ENCODE results near the gene DSCAML1. TPM values are rescaled to one million over a fixed set of nuclear protein-coding genes. Genes with fewer than 3 reads are reported as not detected.
A peak's percentile ranks its signal among the peaks of the same experiment; 100 is the strongest.

Gene DSCAML1
- polyA plus RNA-seq, 1 donor = 0.63 TPM

DNA sequence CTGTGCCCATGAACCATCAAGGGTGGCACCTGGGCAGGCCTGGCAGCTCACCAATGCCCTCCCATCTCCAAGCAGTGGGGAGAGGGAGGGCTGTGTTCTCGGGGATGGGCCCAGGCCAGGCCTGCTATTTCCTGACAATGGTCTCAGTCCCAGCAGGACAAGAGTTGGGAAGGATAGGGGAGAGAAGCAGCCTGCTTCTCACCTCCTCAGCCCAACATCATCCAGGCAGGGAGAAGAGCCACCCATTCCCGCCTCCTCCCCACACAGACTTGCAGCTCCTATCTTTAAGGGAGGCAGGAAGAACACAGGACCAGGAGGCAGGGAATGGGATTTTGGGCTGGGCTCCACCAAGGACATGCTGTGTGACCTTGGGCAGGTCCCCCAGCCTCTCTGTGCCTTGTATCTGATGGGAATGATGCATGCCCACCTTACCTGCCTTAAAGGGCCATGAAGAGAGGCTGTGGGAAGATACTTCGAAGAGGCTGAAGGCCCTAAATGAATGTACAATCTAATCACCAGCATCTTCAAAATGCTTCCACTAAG is 108.7 kb downstream of the DSCAML1 start:
- no peak for DNase-seq

DNA sequence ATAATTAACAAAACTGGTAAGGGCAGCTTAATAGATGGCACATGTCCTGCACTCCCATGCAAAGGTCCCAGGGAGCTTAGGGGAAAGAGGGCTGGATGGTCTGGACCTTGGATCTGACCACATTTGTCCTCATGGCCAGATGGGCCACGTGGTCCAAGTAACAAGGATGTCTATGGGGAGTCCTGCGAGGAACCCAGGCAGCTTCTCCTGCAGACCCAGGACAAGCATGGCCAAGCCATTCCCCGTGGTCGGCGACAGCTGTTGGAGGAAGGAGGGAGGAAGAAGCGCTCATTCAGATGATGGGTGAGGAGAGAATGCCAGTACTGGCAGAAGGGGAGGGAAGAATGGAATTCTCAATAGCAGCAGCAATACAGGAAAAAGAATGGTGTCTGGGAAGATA is 109.2 kb downstream of the DSCAML1 start:
- no peak for DNase-seq

DNA sequence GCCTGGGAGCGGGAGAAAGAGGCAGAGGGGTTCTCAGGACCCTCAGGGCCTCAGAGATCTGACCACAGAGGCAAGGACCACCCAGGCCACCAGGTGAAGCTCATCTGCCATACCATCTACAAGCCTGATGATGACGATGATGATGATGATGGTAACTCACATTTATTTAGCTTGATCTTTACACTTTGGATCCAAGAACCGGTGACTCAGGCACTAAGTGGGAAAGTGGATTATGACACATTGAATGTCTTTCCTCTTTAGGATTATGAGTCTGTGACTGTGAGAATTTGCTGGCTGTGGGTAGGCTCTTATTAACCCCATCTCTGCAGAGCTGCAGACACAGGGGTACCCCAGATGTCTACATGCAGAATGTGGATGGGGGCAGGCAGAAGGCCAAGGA is 110.3 kb downstream of the DSCAML1 start:
- no peak for DNase-seq

DNA sequence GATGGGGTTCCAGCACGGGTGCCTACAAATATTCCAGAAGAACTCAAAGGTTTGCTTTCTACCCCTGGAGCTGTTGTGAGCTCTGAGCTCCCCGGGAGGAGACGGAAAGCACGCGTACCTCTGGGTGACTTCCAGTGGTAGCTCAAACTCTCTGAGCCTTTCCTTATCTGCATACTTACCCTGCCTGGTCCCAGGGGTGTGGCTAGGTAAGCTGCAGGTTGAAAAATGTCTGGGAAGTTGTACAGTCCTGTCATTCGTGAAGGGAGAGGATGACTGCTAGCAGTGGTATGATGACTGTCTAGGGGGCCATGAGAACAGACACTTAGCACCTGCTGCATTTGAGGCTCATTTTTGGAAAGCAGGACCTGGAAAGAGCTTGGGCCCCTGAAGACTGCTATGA is 111.5 kb downstream of the DSCAML1 start:
- no peak for DNase-seq

DNA sequence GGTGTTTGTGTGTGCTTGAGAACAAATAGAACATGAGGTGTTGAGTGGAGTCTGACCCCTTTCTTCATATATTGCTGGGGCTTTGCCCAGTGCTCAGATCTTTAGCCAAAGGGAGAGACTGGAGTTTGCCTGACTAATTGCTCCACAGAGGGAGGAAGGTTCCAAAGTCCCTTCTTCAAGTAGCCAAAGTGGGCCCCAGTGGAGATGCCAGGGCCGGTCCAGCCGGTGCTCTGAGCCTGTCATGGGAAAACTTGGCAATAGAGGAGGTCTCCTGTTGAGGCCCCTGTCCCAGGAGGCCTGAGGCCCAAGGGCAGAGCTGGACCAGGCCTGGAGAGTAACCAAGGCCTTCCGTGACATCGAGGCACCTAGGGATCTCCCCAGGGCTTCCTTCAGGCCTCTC is 112.3 kb downstream of the DSCAML1 start:
- DNase-seq = no peak

DNA sequence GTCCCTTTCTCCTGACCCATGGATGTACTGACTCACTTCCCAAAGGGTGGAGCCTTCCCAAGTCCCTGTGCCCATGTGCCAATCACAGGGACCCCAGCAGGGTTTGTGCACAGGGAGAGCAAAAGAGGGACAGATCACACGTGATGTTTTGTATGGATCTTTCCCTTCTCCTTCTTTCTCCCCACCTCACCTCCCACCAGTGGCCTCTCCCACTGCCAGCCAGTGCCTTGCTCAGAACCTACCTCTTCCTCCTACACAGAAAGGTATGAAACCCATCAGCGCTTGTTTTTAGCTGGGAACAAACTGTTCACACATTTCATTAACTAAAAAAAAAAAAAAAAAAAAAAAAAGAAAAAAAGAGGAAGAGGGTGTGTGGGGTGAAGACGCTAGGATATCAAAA is 112.9 kb downstream of the DSCAML1 start:
- DNase-seq = no peak

DNA sequence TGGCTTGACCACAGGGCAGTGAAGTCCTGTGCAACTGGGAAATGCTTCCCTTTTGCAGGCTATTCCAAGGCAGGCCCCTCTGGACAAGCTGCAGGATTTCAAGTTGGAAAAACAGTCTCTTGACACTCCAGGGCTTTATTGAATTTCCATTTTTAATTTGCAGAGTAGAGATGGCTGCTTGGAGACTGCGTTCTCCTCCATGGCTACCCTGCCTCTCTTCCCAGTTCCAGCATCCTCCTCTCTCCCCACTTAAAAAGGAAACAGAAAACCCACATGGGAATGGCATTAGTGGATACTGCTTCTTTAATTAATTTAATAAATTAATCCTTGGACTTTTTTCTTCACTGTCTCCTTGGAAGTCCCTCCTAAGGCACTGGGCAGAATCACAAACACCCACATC is 115.6 kb downstream of the DSCAML1 start:
- no peak for DNase-seq

DNA sequence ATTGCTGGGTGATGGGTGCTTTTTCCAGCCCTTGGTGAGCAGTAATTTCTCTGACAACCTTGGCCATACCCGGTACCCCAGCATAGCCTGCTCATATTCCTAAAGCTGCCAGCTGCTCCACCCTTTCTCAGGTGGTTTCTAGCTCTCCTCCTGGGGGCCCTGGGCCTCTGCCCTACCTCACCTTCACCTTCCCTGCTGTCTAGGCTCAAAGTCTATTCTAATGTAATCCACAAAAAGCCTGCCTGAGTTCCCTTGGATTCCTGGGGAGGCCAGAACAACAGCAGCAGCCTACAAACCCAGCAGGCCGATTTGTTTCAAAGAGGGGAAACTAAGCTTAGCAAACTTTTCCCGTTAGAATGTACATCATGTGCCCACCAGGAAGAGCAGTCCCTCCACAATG is 117.6 kb downstream of the DSCAML1 start:
- DNase-seq = no peak

DNA sequence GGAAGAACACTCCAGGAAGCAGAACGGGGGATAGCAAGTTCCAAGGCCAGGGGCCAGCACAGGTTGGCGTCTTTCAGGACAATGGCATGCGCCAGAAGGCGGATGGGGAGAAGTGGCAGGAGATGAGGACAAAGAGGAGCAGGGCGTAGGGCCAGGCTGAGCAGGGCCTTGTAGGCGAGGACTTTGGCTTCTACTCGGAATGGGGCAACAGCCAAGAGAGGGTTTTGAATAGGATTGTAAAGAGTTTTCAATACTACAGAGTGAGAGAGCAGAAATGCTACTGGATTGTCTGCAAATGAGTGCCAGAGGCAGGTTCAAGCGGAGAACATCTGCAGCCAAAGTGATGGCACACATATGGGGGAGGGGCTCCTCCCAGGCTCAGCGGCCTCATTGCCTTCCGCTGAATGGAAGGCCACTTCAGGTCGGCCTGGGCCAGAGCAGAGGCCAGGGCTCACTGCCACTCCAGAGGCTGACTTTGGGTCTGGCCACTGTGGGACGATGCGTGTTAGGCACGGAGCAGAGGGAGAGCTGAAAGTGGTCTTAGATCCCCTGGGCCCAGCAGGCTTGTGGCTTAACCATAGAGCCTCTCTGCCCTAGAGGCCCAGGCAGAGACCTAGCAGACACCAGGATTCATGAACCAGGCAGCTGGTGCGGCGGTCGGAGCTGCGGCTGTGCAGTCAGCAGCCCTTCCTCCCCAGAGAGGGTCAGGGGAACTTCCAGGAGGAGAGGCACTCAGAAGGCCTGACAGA is 118.2 kb downstream of the DSCAML1 start:
- no peak for DNase-seq

DNA sequence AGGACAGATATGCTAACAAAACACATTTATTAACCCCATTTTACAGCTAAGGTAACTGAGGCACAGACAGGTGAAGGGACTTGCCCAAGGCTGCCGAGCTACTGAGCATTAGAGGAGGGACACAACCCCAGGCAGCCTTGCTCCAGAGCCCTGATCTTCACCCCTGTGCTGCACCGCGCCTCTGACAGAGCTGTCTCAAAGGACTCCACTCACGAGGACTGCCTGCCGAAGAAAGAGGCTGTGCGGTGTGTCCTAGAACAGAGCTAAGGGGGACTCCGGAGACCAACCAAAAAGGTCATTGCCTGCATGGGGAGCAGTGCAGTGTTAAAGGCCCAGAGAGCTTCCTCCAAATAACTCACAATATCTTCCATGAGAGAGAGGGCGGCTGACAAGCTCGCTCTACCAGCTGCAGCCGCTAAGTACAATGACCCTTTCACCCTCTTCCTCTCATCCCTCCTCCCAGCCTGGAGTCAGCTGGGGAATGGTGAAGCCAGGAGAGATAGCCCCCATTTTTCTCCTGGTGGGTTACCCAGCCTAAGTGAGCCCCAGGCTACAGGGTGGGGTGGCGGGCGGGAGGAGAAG is 119.2 kb downstream of the DSCAML1 start:
- no peak for DNase-seq

DNA sequence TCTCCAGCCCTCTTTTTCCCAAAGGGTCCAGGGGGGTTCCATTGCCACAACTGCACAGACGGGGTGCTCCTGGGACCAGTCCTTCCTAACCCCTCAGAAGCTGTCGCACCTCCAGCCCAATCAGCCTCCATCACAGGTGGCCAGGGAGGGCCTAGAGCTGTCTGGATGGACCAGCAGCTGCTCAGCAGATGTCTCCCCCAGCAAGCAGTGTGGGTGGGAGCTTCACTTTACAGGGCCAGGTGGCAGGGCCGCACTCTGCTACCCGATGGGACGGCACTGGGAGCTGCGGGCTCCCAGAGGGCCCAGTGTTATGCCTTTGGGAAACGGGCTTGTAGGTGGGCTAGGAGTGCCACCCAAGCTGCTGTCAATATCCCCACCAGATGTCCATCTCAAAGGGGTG is 120.5 kb downstream of the DSCAML1 start:
- no peak for DNase-seq

DNA sequence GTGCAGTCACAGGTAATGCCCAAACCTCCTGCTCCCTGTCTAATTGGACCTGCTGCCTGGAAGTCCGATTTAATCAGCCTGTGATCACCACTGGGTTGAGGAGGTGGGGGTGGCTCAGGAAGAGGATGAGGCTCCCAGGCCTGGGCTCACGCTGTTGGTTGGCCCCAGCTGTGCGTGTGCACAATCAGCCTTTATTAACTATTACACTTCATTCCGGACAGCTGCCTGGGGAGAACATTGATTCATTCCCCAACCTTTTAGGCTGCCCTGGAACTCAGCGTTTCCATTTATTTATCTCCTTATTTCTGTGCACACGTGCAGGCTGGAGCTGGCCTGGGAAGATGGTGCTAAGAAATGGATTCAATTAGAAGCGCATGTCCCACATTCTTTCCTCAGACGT is 123.4 kb downstream of the DSCAML1 start:
- DNase-seq = no peak

DNA sequence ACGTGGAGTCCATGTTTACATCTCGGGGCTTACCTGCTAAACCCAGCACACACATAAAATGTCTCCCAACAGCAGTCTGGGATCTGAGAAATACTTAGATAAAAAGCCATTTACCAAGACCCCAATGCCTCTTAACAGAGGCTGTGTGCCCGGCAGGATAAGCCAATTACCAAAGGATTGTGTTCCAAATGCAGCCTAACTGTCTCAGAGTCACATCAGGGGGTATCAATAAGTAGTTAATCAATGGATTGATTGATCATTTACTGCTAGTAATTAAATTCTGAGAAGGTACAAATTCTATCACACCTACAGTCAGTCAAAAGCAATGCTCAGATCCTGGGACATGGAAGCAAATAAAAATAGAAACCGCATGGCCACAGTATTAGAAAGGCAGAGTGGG is 125.6 kb downstream of the DSCAML1 start:
- DNase-seq = no peak

DNA sequence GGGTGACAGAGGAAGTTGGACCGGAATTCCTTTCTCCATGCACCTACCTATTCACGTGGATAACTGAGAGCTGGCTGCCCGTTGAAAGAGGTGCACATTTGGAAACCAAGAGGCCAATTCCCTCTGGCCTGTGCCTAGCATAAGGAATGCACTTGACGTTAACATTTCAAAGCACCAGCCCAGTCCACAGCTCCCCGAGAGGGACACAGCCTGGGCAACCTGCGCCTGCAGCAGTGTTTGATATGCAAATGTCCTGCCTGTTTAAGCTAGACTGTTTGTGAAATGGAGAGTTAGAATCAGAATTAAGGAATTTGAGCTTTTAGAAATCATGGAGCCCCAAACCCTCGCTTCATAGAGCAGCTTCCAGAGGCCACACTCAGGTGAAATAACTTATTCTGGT is 126.1 kb downstream of the DSCAML1 start:
- no peak for DNase-seq

DNA sequence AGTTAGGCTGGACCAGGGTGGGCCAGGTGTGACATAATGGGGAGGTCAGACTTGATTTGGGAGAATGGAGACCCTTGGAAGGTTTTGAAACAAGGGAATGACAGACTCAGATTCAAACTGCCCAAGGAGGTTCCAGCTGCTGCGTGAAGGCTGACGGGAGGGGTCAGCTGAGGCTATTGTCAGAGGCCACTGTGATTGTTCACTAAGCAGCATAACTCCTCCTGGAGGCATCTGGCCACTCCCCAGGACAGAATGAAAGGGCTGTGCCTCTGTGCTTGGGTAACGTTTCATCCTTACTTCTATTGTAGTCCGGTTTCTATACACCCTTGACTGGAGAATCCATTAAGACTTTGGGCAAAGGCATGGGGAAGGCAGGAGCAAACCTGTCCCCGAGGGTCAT is 126.6 kb downstream of the DSCAML1 start:
- DNase-seq = no peak

DNA sequence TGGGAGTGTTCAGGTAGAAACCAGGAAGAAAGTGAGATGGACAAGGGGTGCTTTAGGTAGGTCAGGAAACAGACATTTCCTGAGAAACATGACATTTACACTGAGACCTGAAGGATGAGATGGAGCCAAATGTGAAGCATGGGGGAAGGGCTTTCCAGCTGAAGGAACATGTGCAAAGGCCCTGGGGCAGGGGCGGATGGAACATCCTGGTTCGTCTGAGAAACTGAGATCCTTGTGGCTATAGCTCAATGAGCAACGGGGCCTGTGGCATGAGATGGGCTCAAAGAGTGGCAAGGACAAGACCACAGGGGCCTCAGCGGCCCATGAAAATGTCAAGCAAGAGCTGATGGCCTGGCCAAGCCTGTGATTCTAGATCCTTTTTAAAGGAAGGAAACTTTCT is 127.4 kb downstream of the DSCAML1 start:
- DNase-seq = no peak

DNA sequence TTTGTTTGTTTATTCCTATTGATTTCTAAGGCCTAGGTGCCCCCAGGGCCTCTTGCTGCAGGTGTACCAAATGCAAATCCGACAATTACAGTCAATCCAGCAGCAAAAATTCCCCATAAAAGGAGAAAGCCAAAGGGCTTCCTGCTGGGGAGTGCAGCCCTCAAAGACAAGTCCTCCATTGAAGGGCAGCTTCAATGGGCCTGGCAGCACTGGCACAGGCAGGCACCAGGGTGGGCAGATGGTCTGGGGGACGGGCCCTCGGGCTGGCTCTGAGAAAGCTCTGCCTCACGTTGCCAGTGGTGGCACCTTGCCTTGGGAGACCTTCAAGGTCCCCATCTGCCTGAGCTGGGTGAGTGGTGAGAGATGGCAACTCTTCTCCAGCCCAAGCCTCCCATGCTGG is 128.0 kb downstream of the DSCAML1 start:
- no peak for DNase-seq

DNA sequence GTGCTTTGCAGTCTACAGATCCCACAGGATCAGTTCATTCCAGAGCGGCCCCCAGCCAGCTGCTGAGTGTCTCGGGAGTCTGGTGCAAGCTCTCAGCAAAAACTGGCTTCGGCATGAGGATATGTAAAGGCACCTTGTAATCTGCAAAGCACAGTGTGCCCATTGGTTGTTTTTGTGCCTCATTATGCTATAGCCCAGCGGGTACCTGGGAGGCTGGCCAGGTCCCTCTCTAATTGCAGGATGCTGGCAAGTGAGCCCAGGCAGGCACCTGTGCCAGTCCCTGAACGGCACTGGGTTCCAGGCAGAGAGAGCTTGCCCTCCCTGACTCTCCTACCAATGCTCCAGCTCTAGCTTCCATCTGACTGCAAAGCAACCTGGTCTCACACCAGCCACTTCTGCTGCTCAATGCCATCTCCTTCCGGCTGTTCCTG is 128.7 kb downstream of the DSCAML1 start:
- no peak for DNase-seq

DNA sequence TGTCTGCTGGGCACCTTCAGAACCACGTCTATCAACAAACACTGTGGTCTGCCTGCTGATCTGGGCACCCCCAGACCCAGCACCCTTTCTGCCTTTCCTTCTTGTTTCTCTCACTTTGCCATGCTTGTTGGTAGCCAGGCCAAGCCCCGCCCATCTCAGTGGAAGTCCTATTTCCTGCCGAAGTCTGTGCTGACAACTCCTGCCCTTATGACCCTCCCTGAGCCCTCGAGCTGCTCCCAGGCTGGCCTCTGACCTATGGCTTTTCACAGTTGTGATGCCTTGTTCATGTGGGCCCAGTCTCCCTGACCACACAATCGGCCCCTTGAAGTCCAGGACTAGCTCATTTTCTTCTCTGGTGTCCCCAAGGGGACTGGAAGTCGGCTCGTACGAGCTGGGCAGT is 132.1 kb downstream of the DSCAML1 start:
- no peak for DNase-seq

DNA sequence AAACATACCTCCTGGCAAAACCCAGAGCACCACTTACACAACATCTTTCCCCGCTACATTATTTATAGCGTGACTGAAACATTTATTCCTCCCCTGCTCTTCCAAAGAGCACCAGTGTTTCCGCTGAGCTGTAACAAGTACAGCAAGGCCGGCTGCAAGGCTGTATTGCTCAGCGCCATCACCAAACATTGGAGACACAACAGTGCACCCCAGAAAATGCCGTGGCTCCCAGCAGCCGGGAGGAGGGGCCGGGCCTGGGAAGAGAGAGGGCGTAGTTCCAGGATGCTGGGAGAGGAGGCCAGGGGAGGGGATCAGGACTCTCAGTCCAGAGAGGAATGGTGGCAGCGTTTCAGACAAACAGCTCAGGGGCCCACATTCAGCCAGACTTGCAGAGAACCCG is 133.2 kb downstream of the DSCAML1 start:
- peak; percentile 42 for DNase-seq

DNA sequence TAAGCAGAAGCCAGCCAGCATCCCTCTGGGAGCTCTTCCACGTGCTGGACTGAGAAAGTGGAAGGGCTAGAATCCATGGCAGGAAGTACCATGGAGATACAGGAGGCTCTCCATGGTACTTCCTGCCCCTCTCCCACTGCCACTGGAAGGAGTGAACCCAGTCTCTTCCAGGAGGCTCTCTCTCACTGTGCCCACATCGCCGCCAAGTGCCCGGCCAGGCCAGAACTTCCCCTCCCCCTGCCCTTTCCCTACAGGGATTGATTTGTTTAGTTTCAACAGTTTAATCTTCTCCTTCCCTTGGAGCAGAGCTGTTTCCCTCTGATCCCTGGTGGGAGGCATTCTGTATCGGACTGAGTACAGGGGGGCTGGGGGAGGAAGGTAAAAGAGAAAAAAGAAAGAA is 133.6 kb downstream of the DSCAML1 start:
- DNase-seq = no peak

DNA sequence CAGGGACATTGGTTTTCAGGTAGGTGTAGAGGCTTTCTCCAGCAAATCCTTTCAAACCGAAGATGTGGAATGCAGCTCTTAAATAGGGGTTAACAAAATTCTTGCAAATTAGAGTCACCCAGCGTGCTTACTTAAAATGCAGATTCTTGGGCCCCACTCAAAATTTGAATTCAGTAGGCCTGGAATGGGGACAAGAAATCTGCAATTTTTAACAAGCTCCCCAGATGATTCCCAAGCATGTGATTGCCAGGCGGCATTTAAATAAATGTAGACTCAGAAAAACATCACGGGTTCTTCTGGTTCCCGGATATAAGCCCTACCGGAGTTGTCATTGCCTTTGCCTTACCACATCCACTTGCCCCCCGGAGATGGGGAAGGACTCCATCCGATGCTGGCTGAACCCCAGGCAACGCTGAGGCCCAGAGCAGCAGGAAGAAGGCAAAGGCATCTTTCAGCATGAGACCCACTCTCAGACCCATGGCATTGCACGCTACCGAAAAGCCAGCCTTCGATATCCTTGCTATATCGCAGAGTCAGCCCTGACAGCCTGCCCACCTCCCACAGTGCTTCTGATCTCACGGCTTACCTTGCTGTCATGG is 134.2 kb downstream of the DSCAML1 start:
- no peak for DNase-seq

DNA sequence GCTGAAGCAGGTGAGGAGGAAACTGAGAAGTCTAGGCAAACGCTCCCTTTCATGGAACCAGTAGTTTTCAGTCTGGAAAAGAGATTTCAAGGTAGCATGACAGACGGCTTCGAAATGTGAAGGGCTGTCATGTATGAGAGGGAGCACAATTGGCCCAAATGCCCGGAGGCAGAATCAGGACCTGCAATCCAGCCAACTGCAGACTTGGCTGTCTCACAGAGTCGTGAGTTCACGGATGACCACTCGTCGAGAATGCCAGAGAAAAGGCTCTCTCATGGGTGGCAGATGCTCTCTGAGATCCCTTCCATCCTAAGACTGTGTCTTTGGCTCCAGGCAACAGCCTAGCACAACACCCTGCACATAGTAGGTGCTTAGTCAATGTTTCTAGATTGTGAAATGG is 134.8 kb downstream of the DSCAML1 start:
- DNase-seq = no peak

DNA sequence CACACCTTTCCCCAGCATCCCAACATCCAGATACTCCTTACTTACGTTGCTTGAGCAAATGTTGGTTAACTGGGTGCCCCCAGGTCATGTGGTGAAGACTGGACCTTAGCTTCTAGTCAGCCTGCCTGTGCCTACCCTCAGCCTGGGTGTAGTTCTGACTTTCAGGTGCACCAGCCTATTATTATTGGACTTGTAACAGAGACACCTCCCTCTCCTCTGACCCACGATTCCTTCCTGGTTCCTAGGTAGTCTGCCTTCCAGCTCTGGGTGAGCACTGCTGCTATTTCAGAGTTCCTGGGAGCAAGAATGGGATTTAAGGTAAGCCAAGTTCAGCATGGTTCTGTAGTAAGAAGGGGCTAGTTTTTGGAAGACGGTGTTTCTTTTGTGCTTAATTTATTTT is 138.2 kb downstream of the DSCAML1 start:
- no peak for DNase-seq

Measured in hindlimb muscle (tissue), 1 donor.